IMR-90 (cell line): ENCODE data around the gene ZFYVE26. TPM values are rescaled to one million over a fixed set of nuclear protein-coding genes. Genes with fewer than 3 reads are reported as not detected.

Source experiments
- ATAC-seq: fragments of 200-7000 bp; cut with Tn5 transposase; 2 replicates; pipeline ENCODE4 v1.9.1; 2020; ENCODE audit warnings: low read depth, mild to moderate bottlenecking, moderate library complexity
- BruUV-seq: library from RNA; stranded (reverse); fragments of 400-500 nt; replicated peaks from 2 replicates; lab custom pipeline; 2021; lab: Mats Ljungman, UMichigan
- CTCF ChIA-PET: fragments of 300-600 bp; formaldehyde crosslinking; extraction: SDS; loops from one replicate; lab custom pipeline; 2021; ENCODE audit warnings: antibody characterized with exemption; lab: Yijun Ruan, JAX
- POLR2A ChIA-PET: fragments of 300-600 bp; sonication (Branson Sonifier 250); formaldehyde crosslinking; loops from one replicate; lab custom pipeline; 2022; ENCODE audit warnings: antibody characterized with exemption; ENCODE audit not compliant: unreplicated experiment; lab: Charles Lee
- DNase-seq: peaks from one replicate; pipeline ENCODE4 v3.0.0; 2013
- H2AFZ ChIP-seq: replicated peaks from 2 replicates; pipeline ENCODE3; 2013; ENCODE audit warnings: low read length, mild to moderate bottlenecking; ENCODE audit not compliant: poor library complexity
- H2AK5ac ChIP-seq: 2 replicates; pipeline ENCODE4 v1.6.1; 2013; ENCODE audit warnings: low read depth, low read length, inconsistent platforms
- H2AK9ac ChIP-seq: replicated peaks from 2 replicates; pipeline ENCODE3; 2013; ENCODE audit warnings: mild to moderate bottlenecking, low read depth, low read length, moderate library complexity; ENCODE audit not compliant: poor library complexity
- H2BK120ac ChIP-seq: 2 replicates; pipeline ENCODE4 v1.6.1; 2013; ENCODE audit warnings: low read depth, low read length, inconsistent platforms
- H2BK15ac ChIP-seq: 3 replicates; pipeline ENCODE4 v1.6.1; 2013; ENCODE audit warnings: low read depth, low read length, inconsistent platforms
- H2BK20ac ChIP-seq: 2 replicates; pipeline ENCODE4 v1.6.1; 2013; ENCODE audit warnings: low read depth, mild to moderate bottlenecking, inconsistent platforms, low read length, moderate library complexity
- H2BK5ac ChIP-seq: 2 replicates; pipeline ENCODE4 v1.6.1; 2013; ENCODE audit warnings: mild to moderate bottlenecking, low read depth, low read length, inconsistent platforms; ENCODE audit not compliant: poor library complexity, severe bottlenecking
- H3K14ac ChIP-seq: replicated peaks from 2 replicates; pipeline ENCODE4 v1.6.1; 2013; ENCODE audit warnings: low read depth, low read length, inconsistent platforms
- H3K18ac ChIP-seq: 2 replicates; pipeline ENCODE4 v1.6.1; 2013; ENCODE audit warnings: low read depth, low read length, control low read depth
- H3K23ac ChIP-seq: 2 replicates; pipeline ENCODE4 v1.6.1; 2013; ENCODE audit warnings: low read depth, low read length, inconsistent platforms
- H3K27ac ChIP-seq: 2 replicates; pipeline ENCODE4 v1.5.1; 2013; ENCODE audit warnings: mild to moderate bottlenecking, control low read depth, low read length; ENCODE audit not compliant: insufficient read depth
- H3K27me3 ChIP-seq: 2 replicates; pipeline ENCODE4 v1.6.1; 2013; ENCODE audit warnings: low read length; ENCODE audit not compliant: control insufficient read depth, insufficient read depth
- H3K36me3 ChIP-seq: 2 replicates; pipeline ENCODE4 v1.6.1; 2013; ENCODE audit warnings: low read length, mixed read lengths; ENCODE audit not compliant: control insufficient read depth, insufficient read depth
- H3K4ac ChIP-seq: 2 replicates; pipeline ENCODE4 v1.6.1; 2013; ENCODE audit warnings: low read depth, low read length, inconsistent platforms
- H3K4me1 ChIP-seq: 2 replicates; pipeline ENCODE4 v1.6.1; 2013; ENCODE audit warnings: low read length, mixed read lengths; ENCODE audit not compliant: control insufficient read depth, insufficient read depth
- H3K4me2 ChIP-seq: 2 replicates; pipeline ENCODE4 v1.6.1; 2013; ENCODE audit warnings: low read depth, mild to moderate bottlenecking, control low read depth, low read length, moderate library complexity
- H3K4me3 ChIP-seq: 2 replicates; pipeline ENCODE4 v1.5.1; 2013; ENCODE audit warnings: low read depth, mild to moderate bottlenecking, control low read depth, low read length, moderate library complexity; ENCODE audit not compliant: insufficient read depth
- H3K56ac ChIP-seq: 2 replicates; pipeline ENCODE4 v1.6.1; 2013; ENCODE audit warnings: low read length, inconsistent platforms; ENCODE audit not compliant: insufficient read depth; ENCODE audit errors: extremely low read depth
- H3K79me1 ChIP-seq, 2 experiments: 2 replicates each; pipeline ENCODE4 v1.6.1; 2013; ENCODE audit warnings: low read length in 2 of 2, inconsistent platforms in 1 of 2, low read depth in 1 of 2
- H3K9ac ChIP-seq: 2 replicates; pipeline ENCODE4 v1.6.1; 2013; ENCODE audit warnings: low read depth, low read length, control low read depth
- H3K9me1 ChIP-seq: 2 replicates; pipeline ENCODE4 v1.6.1; 2013; ENCODE audit warnings: low read length, inconsistent platforms; ENCODE audit not compliant: insufficient read depth
- H3K9me3 ChIP-seq: 2 replicates; pipeline ENCODE4 v1.6.1; 2013; ENCODE audit warnings: low read length; ENCODE audit not compliant: control insufficient read depth, insufficient read depth
- H4K20me1 ChIP-seq: 2 replicates; pipeline ENCODE4 v1.6.1; 2013; ENCODE audit warnings: low read length, inconsistent platforms; ENCODE audit not compliant: insufficient read depth
- H4K5ac ChIP-seq: 2 replicates; pipeline ENCODE4 v1.6.1; 2013; ENCODE audit warnings: mild to moderate bottlenecking, low read depth, low read length, control low read depth
- H4K8ac ChIP-seq, 2 experiments: 2 replicates each; pipeline ENCODE4 v1.6.1; 2013; ENCODE audit warnings: low read depth in 2 of 2, low read length in 2 of 2, control low read depth in 1 of 2, inconsistent platforms in 1 of 2
- H4K91ac ChIP-seq: 2 replicates; pipeline ENCODE4 v1.6.1; 2013; ENCODE audit warnings: low read depth, low read length, inconsistent platforms; ENCODE audit not compliant: insufficient read depth
- RCOR1 ChIP-seq: IDR thresholded peaks from 2 replicates; pipeline ENCODE4 v1.6.1; 2012; ENCODE audit warnings: mild to moderate bottlenecking, low read length, improper control_type of control experiment; ENCODE audit not compliant: insufficient replicate concordance
- WGBS, 2 experiments: methylation state at CpG; one replicate each; pipeline versions ENCODE4 v1.1.5 to v1.1.7; 2013; ENCODE audit warnings: missing lambda C conversion rate in 2 of 2; ENCODE audit not compliant: insufficient read length in 1 of 2; ENCODE audit errors: extremely low coverage in 2 of 2; 5-methylcytosine and 5-hydroxymethylcytosine counted together
- dilution Hi-C: fragments of 300-500 bp; cut with HindIII; formaldehyde crosslinking; loops from one replicate; pipeline ENCODE4 v1.14.3; 2018; ENCODE audit warnings: low sequenced_read_pairs; ENCODE audit not compliant: unreplicated experiment
- in situ Hi-C: fragments of 300-500 bp; cut with MboI; formaldehyde crosslinking; loops from 3 replicates; pipeline ENCODE4 v1.14.3; 2019; ENCODE audit warnings: low sequenced_read_pairs, inconsistent platforms, mixed read lengths
- intact Hi-C: fragments of 100-400 bp; cut with micrococcal nuclease; formaldehyde crosslinking; loops from 2 replicates; pipeline ENCODE4 v1.10.0; 2022
- polyA plus RNA-seq, 3 experiments: library from polyadenylated mRNA; depleted of rRNA; stranded (reverse); fragments of >200 nt; gene quantifications; 2 replicates each; pipeline ENCODE4 v1.2.3, GENCODE V29; 2012; ENCODE audit warnings: low replicate concordance in 1 of 3
- total RNA-seq: library from RNA; depleted of rRNA; stranded (reverse); fragments of >200 nt; gene quantifications from 2 replicates; pipeline ENCODE4 v1.2.3, GENCODE V29; 2012
- TF ChIP-seq, protein P1 (sequence below): fragments of 150-350 bp; IDR thresholded peaks from 2 replicates; pipeline ENCODE4 v1.6.1; 2016; ENCODE audit warnings: low read depth, mild to moderate bottlenecking, low read length, moderate library complexity, borderline replicate concordance

Gene ZFYVE26
- total and polyA plus RNA-seq, 2 of the 4 experiments (the other 2 are of a cell fraction): 6.0 to 11.1 TPM

- in situ Hi-C loops (no loop called here), dilution Hi-C loops (no loop called here), intact Hi-C loops (no loop called here)
- no peaks in the 10 kb centered on the region for H3K79me1 ChIP-seq
- DNase-seq: no peak
- no peak overlapping the region for H2BK5ac ChIP-seq
- H3K9me1 ChIP-seq: no peaks in the 10 kb centered on the region
- no peaks in the 10 kb centered on the region for H3K4me1 ChIP-seq
- H3K9me3 ChIP-seq: no peaks in the 10 kb centered on the region
- H4K8ac ChIP-seq: no peak overlapping the region
- H3K4me2 ChIP-seq: no peak overlapping the region
- H4K20me1 ChIP-seq: no peaks in the 10 kb centered on the region
- no peak overlapping the region for H2BK120ac ChIP-seq
- no peak overlapping the region for H2AK5ac ChIP-seq
- ATAC-seq: no peak
- H3K4ac ChIP-seq: no peak overlapping the region
- H2BK20ac ChIP-seq: no peak overlapping the region
- H3K27me3 ChIP-seq: no peaks in the 10 kb centered on the region
- no peak overlapping the region for H4K91ac ChIP-seq
- H3K9ac ChIP-seq: no peak overlapping the region
- no peak overlapping the region for H3K14ac ChIP-seq
- no CpG with 5 or more reads among the region's 4 CpGs for WGBS, 2 experiments
- ChIA-PET POLR2A (no interaction called here), CTCF (no interaction called here)
- no peak overlapping the region for H3K27ac ChIP-seq
- H3K4me3 ChIP-seq: no peak overlapping the region
- BruUV-seq: no TSS peak
- no peak overlapping the region for H3K56ac ChIP-seq
- H2AK9ac ChIP-seq: no peak overlapping the region
- no peak overlapping the region for H3K18ac ChIP-seq
- no peak for TF ChIP-seq RCOR1
- TF ChIP-seq, protein P1, sequence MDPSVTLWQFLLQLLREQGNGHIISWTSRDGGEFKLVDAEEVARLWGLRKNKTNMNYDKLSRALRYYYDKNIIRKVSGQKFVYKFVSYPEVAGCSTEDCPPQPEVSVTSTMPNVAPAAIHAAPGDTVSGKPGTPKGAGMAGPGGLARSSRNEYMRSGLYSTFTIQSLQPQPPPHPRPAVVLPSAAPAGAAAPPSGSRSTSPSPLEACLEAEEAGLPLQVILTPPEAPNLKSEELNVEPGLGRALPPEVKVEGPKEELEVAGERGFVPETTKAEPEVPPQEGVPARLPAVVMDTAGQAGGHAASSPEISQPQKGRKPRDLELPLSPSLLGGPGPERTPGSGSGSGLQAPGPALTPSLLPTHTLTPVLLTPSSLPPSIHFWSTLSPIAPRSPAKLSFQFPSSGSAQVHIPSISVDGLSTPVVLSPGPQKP: no peak
- H3K23ac ChIP-seq: no peak overlapping the region
- H2AFZ ChIP-seq: no peak overlapping the region
- no peak overlapping the region for H4K5ac ChIP-seq
- no peak overlapping the region for H2BK15ac ChIP-seq
- H3K36me3 ChIP-seq: peaks cover 46% of the 10 kb centered on the region
Observed at GRCh38 chr14:67776653-67777322, 39.6 kb downstream of the ZFYVE26 start.
